ENCODE measurements around the gene LAMTOR3.
"Not testable (repeated sequence)": the region's sequence is repeated elsewhere in the genome, so short reads cannot be mapped to it uniquely, and the experiment has no call there.

The LAMTOR3 gene

DNA sequence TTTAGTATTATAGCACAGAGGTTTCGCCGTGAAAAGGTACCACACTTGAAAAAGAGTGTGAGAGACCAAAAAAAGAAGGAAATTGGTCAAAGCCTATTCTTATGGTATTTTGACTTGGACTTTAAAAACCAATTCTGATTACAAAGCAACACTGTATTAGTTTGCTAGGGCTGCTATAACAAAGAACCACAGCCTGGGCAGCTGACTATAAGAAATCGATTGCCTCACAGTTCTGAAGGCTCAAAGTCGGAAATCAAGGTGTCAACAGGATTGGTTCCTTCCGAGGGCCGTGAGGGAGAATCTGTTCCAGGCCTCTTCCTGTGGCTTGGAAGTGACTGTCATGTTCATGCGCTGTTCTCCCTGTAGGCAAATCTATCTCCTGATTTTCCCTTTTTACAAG is 59.7 kb downstream of the LAMTOR3 start:
- TF ChIP-seq, protein P1, sequence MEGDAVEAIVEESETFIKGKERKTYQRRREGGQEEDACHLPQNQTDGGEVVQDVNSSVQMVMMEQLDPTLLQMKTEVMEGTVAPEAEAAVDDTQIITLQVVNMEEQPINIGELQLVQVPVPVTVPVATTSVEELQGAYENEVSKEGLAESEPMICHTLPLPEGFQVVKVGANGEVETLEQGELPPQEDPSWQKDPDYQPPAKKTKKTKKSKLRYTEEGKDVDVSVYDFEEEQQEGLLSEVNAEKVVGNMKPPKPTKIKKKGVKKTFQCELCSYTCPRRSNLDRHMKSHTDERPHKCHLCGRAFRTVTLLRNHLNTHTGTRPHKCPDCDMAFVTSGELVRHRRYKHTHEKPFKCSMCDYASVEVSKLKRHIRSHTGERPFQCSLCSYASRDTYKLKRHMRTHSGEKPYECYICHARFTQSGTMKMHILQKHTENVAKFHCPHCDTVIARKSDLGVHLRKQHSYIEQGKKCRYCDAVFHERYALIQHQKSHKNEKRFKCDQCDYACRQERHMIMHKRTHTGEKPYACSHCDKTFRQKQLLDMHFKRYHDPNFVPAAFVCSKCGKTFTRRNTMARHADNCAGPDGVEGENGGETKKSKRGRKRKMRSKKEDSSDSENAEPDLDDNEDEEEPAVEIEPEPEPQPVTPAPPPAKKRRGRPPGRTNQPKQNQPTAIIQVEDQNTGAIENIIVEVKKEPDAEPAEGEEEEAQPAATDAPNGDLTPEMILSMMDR (IDR thresholded peaks at IDR 0.05; ENCODE audit: extremely low read depth, missing control alignments), result no peak
- DNase-seq (ENCODE audit: low spot score), result no peak

GRCh38 chr4:99833756-99834155 is 60.5 kb downstream of the LAMTOR3 start:
- TF ChIP-seq, protein P1 (IDR thresholded peaks at IDR 0.05; ENCODE audit: extremely low read depth, missing control alignments), result no peak
- no peak for DNase-seq (ENCODE audit: low spot score)

DNA sequence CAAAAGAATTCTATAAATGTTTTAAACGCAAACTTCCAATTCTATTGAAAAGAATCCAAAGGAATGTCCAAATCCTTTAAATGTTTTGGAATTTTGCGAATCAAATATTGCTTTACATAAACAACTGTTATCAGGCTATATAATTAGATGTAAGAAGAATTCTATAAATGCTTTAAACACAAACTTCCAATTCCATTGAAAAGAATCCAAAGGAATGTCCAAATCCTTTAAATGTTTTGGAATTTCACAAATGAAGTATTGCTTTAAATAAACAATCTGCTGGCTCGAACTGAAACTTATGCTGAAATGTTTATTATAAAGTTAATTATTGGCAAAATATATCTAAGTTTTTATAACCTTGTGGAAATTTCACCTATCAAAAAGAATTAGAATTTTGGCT is 61.5 kb downstream of the LAMTOR3 start:
- TF ChIP-seq, protein P1 (IDR thresholded peaks at IDR 0.05; ENCODE audit: extremely low read depth, missing control alignments), result no peak
- DNase-seq (ENCODE audit: low spot score), result no peak

DNA sequence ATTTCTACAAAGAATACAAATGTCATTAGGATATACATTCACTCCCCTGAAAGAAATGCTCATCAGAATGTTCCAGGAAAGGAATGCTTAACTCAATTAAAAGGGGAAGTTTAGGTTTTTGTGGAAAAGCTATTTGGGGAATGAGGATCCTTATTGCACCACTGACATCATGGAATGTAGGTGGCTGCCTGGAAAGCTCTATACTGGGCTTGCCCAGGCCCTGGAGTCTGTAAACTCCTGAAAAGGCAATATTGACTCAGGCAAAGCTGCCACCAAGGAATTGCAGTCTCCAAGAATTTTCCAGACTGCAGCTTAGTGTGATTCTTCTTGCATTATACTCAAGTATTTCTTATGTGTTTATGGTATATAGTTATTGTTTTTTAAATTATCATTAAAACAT is 61.9 kb downstream of the LAMTOR3 start:
- DNase-seq (ENCODE audit: low spot score), result no peak
- TF ChIP-seq, protein P1 (IDR thresholded peaks at IDR 0.05; ENCODE audit: extremely low read depth, missing control alignments), result no peak

- not testable (repeated sequence) for DNase-seq (ENCODE audit: low spot score)
Observed at GRCh38 chr4:99830051-99830450, 64.2 kb downstream of the LAMTOR3 start.

- no peak for DNase-seq (ENCODE audit: low spot score)
- TF ChIP-seq, protein P1 (IDR thresholded peaks at IDR 0.05; ENCODE audit: extremely low read depth, missing control alignments), result no peak
Observed at GRCh38 chr4:99828477-99828876, 65.8 kb downstream of the LAMTOR3 start.
